ENCODE results near the gene TNFRSF4.
"Not testable (repeated sequence)": the region's sequence is repeated elsewhere in the genome, so short reads cannot be mapped to it uniquely, and the experiment has no call there.

TNFRSF4 gene

DNA sequence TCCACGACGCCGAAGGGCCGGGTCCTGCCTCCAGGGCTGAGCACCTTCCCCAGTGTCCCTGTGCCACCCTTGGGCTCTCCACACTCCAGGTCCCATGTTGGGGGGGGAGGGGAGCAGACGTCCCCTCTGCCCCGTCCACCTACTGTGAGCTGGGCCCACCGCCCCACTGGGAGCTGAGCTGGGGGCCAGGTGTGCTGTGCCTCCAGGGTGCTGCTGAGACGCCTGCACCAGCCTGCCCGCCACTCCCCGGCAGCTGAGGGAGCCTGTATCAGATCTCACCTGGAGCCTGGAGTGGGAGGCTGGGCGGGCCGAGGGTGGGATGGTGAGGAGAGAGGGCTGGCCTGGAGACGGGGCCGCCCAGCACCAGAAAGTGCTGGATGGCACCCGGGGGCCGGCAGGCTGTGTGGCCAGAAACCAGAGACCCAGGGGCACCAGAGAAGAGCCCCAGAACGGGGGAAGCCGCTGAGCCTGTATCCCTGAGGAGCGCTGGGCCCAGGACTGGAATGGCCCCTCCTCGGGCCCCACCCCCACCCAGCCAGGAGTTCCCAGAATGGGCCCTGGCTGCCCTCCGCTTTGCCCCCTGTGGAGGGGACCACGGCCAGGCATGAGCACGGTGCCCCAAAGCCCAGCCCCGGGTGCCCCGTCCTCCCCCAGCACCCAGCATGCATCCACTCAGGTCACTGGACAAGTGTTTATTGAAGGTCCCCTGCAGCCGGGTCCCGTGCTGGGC is 11.0 kb downstream of the TNFRSF4 start:
- no peak for DNase-seq

DNA sequence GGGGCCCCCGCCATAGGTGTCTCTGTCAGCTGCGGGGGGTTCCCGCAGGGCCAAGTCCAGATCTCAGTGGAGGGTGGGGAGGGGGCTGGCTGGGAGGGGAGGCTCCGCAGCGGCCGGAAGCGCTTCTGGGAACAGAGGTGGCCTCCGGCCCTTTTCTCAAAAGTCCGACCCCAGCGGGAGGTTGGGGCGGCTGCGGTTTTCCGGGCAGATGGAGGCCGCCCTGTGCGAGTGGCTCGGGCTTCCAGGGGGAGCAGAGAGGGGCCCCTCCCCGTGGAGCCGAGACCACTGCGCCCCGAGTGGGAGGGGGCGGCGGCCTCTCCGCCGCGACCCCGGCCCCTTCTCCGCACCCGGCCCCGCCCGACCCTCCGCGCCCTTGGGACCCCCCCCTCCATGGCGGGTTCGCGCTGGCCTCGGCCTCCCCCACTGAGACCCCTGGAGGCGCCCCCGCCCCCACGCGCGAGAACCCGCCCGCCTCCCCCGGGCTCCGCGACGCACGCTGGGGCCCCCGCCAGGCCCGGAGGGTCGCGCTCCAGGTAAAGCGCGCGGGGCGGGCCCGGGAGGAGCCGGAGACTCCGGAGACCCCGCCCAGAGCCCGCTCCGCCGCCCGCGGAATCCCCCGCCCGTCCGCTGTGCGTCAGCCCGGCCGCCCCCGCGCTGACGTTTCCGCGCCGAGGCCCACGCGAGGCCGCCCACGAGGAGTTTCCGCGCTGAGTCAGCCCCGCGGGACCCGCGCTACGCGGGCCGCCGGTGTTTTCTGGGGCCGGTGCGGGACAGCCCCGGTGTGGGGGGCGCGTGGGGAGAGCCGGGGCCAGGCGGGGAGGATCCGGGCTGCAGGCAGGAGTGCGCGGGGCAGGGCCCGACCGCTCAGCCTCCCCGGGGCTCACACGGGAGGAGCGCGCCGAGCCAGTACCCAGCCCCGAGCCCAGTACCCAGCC is 12.8 kb downstream of the TNFRSF4 start:
- peak in 1 of 14 donors; percentile 0 for DNase-seq

DNA sequence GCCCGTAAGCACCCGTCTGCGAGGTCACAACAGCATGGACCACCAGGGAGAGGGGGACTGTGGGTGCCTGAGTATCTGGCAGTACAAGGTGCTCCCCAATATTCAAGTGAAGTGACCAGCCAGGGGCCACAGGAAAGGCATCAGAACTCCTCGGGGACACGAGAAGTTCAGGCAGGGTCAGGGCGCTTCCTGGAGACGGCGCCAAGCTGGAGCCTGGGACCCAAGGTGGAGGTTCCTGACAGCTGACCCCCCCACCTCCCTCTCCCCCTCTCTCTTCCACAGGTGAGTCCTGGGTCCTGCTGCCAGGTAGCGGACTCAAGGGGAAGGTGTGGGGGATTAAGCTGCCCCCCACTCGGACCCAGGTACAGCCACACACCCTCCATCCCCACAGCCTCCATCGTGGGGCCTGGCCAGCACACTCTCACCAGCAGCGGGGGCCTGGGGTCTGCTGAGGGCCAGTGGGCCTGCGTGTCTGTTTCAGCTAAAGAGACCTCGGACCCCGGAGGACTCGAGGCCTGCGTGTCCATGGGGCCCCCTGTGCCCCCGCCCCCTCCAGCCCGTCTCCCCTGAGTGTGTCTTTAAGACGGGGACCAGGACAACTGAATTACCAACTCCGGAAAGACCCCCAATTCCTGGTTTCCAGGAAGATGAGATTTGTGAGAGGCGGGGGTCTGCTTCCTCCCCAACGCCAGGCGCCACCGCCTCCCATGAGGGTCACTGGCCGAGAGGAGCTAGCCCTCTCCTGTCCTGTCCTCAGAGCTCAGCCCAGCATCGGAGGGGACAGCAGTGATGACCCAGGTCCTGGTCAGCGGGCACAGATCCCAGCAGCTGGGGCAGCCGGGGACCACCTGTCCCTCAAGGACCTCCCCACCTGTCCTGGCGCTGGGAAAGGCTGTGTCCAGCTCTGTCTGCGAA is 13.7 kb downstream of the TNFRSF4 start:
- DNase-seq, result no peak

- DNase-seq, result no peak
Observed at GRCh38 chr1:1199141-1199960, 14.6 kb downstream of the TNFRSF4 start.

DNA sequence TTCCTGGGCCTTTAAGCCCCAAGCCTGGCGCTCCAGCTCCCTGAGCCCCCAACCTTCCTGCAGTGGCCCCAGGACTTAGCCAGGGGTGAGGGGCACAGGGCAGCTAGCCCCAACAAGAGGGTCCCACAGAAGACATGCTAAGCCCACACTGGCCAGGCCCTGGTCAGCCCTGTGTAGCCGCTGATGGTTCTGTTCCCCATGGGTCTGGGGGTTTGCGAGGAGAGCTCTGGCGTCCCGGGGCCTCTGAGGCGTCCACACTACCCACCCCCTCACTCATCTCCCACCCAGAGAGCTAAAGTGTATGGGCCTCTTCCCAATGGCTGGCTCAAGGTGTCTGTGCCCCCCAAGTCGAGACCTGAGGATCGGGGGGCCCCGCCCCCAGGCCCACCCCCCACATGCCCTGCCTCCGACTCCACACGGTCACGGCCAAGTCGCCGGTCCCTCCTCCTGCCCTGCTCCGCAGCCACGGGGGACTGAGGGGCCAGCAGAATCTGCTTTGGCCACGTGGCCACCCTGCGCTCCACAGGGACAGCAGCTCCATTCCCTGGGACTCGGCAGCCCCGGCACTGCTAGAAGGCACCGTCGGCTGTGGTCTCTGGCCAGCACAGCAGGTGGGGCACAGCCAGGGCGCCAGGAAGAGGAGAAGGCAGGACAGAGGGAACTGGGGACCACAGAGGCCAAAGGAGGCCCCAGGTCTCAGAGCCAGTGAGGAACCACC is 15.4 kb downstream of the TNFRSF4 start:
- DNase-seq, result no peak

- DNase-seq, result no peak
Observed at GRCh38 chr1:1197551-1198422, 16.2 kb downstream of the TNFRSF4 start.

DNA sequence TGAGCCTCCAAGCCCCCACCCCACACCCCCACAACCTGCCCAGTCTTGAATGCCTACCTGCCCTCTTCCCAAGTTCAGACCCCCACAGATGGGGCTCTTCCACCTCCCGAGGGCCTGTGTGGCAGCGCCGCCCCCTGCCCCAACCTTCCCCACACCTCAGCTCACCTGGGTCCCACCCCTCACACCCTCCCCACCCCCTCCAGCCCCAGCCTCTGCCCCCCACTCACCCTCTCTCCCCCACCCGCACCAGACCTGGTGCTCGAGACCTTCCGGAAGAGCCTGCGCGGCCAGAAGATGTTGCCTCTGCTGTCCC is 16.8 kb downstream of the TNFRSF4 start:
- DNase-seq, result no peak

DNA sequence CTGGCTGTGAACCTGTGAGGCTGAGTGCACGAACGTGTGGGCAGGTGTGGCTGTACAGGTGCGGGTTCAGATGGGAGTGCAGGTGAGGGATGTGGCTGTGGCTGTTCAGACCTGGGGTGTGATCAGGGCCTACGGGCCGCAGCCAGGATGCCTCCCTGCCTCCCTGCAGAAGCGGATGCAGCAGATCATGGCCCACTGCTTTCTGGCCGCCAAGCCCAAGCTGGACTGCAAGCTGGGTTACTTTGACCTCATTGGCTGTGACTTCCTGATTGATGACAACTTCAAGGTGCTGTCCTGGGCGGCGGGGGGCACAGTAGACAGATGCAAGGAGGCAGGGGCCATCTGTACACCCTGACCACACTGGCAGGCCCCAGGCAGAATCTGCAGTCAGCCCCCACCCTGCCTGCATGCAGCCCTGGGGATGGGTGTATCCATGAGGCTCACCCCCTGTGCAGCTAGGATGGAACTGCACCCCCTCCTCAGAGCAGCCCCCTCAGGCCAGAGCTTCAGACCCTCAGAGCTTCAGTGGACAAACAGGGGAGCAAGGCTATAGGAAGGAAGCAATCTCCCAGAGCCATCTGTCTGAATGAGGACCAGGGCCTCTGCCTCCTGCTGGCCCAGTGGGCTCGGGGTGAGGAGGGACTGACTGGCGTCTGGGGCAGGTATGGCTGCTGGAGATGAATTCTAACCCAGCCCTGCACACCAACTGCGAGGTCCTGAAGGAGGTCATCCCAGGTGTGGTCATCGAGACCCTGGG is 17.3 kb downstream of the TNFRSF4 start:
- DNase-seq, result no peak

GRCh38 chr1:1195726-1196125 is 18.2 kb downstream of the TNFRSF4 start:
- DNase-seq, result not testable (repeated sequence)

GRCh38 chr1:1194723-1195122 is 19.2 kb downstream of the TNFRSF4 start:
- DNase-seq, result no peak

DNA sequence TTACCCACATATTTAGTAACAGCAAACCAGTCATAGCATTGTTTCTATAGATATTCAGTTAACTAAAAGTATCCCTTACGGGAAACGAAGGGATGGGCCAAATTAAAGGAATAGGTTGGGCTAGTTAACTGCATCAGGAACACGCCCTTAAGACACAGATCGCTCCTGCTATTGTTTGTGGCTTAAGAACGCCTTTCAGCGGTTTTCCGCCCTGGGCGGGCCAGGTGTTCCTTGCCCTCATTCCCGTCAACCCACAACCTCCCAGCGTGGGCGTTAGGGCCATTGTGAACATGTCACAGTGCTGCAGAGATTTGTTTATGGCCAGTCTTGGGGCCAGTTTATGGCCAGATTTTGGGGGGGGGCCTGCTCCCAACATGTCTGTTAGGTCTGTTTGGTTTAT is 22.2 kb downstream of the TNFRSF4 start:
- DNase-seq, result no peak

DNA sequence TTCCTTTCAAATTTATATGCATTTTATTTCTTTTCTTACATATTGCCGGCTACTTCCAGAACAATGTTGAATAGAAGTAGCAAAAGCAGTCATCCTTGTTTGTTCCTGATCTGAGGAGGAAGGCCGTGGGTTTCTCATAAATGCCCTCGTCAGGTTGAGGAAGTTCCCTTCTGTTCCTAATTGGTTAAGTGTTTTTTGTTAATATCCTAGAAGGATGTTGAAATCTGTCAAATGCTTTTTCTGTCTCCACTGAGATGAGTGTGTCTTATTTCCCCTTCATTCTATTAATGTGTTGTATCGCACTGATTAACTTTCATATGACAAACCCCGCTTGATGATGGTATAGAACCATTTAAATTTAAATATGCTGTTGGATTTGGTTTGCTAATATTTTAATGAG is 24.8 kb downstream of the TNFRSF4 start:
- no peak for DNase-seq

GRCh38 chr1:1187938-1188337 is 26.0 kb downstream of the TNFRSF4 start:
- no peak for DNase-seq

DNA sequence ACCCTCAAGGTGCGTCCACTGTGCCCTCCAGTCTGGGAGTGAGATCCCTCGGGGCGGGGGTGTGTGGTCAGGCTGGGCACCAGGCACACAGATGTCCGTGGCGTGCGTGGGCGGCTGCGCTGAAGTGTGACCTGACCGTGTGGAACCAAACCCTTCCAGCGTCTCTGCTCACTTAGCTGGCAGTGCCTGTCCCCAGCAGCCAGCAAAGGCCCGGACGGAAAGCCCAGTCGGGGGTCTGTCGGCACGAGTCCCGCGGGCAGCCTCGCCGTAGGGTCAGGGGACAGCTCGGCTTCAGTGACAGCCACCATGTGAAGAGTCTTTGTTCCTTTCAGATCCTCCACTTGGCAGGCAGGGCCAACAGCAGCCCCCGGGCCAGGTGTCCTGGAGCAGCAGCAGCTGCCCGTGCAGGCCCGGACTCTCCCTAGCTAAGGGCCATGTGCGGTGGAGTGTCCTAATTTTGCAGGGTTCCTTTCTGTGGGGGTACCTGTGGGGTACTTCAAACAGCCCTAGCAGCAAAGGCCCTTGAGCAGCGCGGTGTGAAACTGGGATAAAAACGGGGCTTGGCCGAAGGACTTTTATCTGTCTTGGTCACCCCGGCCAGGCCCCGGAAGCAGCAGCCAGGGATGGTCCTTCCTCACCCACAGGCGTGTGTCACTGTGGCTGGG is 28.7 kb downstream of the TNFRSF4 start:
- peak in 6 of 14 donors; percentile 0 to 50 (median 23) for DNase-seq

GRCh38 chr1:1183833-1184775 is 29.8 kb downstream of the TNFRSF4 start:
- no peak for DNase-seq

DNA sequence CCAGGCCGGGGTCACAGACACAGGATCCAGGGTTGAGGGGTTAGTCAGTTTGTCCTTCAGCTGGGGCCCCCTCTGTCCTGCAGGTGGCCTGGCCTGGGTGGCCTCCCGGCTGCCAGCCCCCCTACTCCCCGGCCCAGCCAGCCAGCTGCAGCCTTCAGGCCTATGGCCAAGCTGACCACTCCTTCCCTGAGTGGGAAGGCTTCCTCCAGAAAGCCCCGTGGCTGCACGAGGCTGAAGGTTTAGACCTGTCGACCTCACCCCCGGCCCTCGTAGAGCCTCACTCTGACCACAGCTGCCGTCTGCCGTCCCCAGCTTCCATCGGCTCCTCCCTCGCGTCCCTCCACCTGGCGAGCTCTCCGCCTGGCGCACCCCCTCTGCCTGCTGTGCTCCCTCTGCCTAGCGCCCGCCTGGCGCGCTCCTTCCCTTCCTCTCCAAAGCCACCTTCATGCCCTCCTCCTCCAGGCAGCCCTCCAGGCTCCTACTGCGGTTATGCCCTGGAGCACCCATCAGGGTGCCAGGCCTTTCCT is 30.7 kb downstream of the TNFRSF4 start:
- no peak for DNase-seq

GRCh38 chr1:1182491-1183220 is 31.3 kb downstream of the TNFRSF4 start:
- no peak for DNase-seq

Measured in C1 segment of cervical spinal cord (tissue), 14 donors.